H1 (cell line): Measurements from ENCODE around the gene PDSS1. TPM values are rescaled to one million over a fixed set of nuclear protein-coding genes. Genes with fewer than 3 reads are reported as not detected.

Experiments
- CTCF ChIA-PET: fragments of 300-600 bp; sonication (Branson Sonifier 250); formaldehyde crosslinking; loops from one replicate; lab custom pipeline; 2021; ENCODE audit not compliant: partially characterized antibody; lab: Charles Lee
- POLR2A ChIA-PET: fragments of 300-600 bp; sonication (Branson Sonifier 250); formaldehyde crosslinking; loops from one replicate; lab custom pipeline; 2021; ENCODE audit warnings: inconsistent platforms; ENCODE audit not compliant: partially characterized antibody; lab: Charles Lee
- DNase-seq, 2 experiments: peaks; one replicate each; pipeline versions ENCODE4 v3.0.0 to v3.0.0-alpha.2; 2010 to 2022; ENCODE audit warnings: low spot score in 2 of 2, low read depth in 1 of 2, mixed read lengths in 1 of 2
- FAIRE-seq: peaks from 2 replicates; lab custom pipeline; 2011; peaks lifted over from hg19 to GRCh38; lab: Jason Lieb, UNC
- H2AFZ ChIP-seq: 2 replicates; pipeline ENCODE4 v1.8.1; 2012; ENCODE audit warnings: low read length, inconsistent platforms
- H2AK5ac ChIP-seq: 2 replicates; pipeline ENCODE4 v1.6.1; 2013; ENCODE audit warnings: low read depth, low read length
- H2BK120ac ChIP-seq: replicated peaks from 2 replicates; pipeline ENCODE3; 2013; ENCODE audit warnings: low read depth, low read length, inconsistent platforms
- H2BK12ac ChIP-seq: 2 replicates; pipeline ENCODE4 v1.6.1; 2013; ENCODE audit warnings: low read depth, low read length
- H2BK15ac ChIP-seq: 2 replicates; pipeline ENCODE4 v1.6.1; 2013; ENCODE audit warnings: low read length
- H2BK20ac ChIP-seq: 2 replicates; pipeline ENCODE4 v1.6.1; 2013; ENCODE audit warnings: low read length
- H2BK5ac ChIP-seq: 2 replicates; pipeline ENCODE4 v1.6.1; 2013; ENCODE audit warnings: low read depth, low read length
- H3K14ac ChIP-seq: 2 replicates; pipeline ENCODE4 v1.6.1; 2013; ENCODE audit warnings: inconsistent platforms; ENCODE audit not compliant: insufficient read length
- H3K18ac ChIP-seq: 2 replicates; pipeline ENCODE4 v1.6.1; 2013; ENCODE audit warnings: low read length; ENCODE audit errors: extremely low read depth
- H3K23ac ChIP-seq: 2 replicates; pipeline ENCODE4 v1.6.1; 2013; ENCODE audit warnings: inconsistent platforms; ENCODE audit not compliant: insufficient read length
- H3K23me2 ChIP-seq: 2 replicates; pipeline ENCODE4 v1.6.1; 2013; ENCODE audit warnings: low read depth, low read length
- H3K27ac ChIP-seq: 2 replicates; pipeline ENCODE4 v1.6.1; 2011; ENCODE audit warnings: low read depth, low read length, inconsistent platforms
- H3K27me3 ChIP-seq, 4 experiments: replicated peaks in 1 of 4; 1 replicate in 1 of 4; 2 replicates in 3 of 4; pipeline versions ENCODE4 v1.6.1 to v1.8.1; 2011 to 2013; ENCODE audit warnings: low read length in 3 of 4, mild to moderate bottlenecking in 3 of 4, inconsistent platforms in 2 of 4, mixed read lengths in 2 of 4, moderate library complexity in 1 of 4; ENCODE audit not compliant: control insufficient read depth in 3 of 4, insufficient read depth in 3 of 4; ENCODE audit errors: extremely low read depth in 1 of 4
- H3K36me3 ChIP-seq, 4 experiments: 2 replicates each; pipeline versions ENCODE4 v1.6.1 to v1.8.1; 2011 to 2013; ENCODE audit warnings: mild to moderate bottlenecking in 4 of 4, low read length in 3 of 4, moderate library complexity in 2 of 4, control low read depth in 1 of 4, inconsistent platforms in 1 of 4; ENCODE audit not compliant: insufficient read depth in 4 of 4, control insufficient read depth in 2 of 4
- H3K4ac ChIP-seq: replicated peaks from 2 replicates; pipeline ENCODE3; 2013; ENCODE audit warnings: low read length, low read depth, mixed read lengths, inconsistent platforms; ENCODE audit not compliant: insufficient read length
- H3K4me1 ChIP-seq, 4 experiments: replicated peaks in 1 of 4; 1 replicate in 1 of 4; 2 replicates in 3 of 4; pipeline versions ENCODE4 v1.6.1 to v1.8.1; 2011 to 2013; ENCODE audit warnings: low read length in 3 of 4, inconsistent platforms in 2 of 4, mixed read lengths in 1 of 4; ENCODE audit not compliant: insufficient read depth in 4 of 4, control insufficient read depth in 3 of 4
- H3K4me2 ChIP-seq, 2 experiments: 2 replicates each; pipeline versions ENCODE4 v1.6.1 to v1.8.1; 2011 to 2013; ENCODE audit warnings: low read depth in 2 of 2, low read length in 2 of 2, control low read depth in 1 of 2, inconsistent platforms in 1 of 2, mild to moderate bottlenecking in 1 of 2; ENCODE audit not compliant: insufficient read depth in 1 of 2
- H3K4me3 ChIP-seq, 4 experiments: fragments of 200-600, 300-600 bp in 1 of 4; sonication (generic), shearing (Covaris generic), sonication (Bioruptor Twin) in 1 of 4; 2 replicates each; pipeline versions ENCODE4 v1.5.1 to v1.8.1; 2011 to 2016; ENCODE audit warnings: low read length in 4 of 4, low read depth in 3 of 4, control low read depth in 2 of 4, inconsistent platforms in 2 of 4, mild to moderate bottlenecking in 2 of 4, mixed read lengths in 1 of 4, moderate library complexity in 1 of 4; ENCODE audit not compliant: insufficient read depth in 2 of 4; ENCODE audit errors: extremely low read depth in 1 of 4
- H3K56ac ChIP-seq: replicated peaks from 2 replicates; pipeline ENCODE3; 2013; ENCODE audit warnings: low read depth, mild to moderate bottlenecking, mixed read lengths, low read length, inconsistent platforms; ENCODE audit not compliant: insufficient read length
- H3K79me1 ChIP-seq: 2 replicates; pipeline ENCODE4 v1.6.1; 2013; ENCODE audit warnings: low read depth, low read length, control low read depth
- H3K79me2 ChIP-seq, 2 experiments: 2 replicates each; pipeline versions ENCODE4 v1.6.1 to v1.8.1; 2012 to 2013; ENCODE audit warnings: low read length in 2 of 2, mild to moderate bottlenecking in 2 of 2, inconsistent platforms in 1 of 2; ENCODE audit not compliant: insufficient read depth in 2 of 2, control insufficient read depth in 1 of 2
- H3K9ac ChIP-seq, 4 experiments: replicated peaks in 1 of 4; 1 replicate in 1 of 4; 2 replicates in 3 of 4; pipeline versions ENCODE4 v1.6.1 to v1.8.1; 2011 to 2013; ENCODE audit warnings: low read depth in 3 of 4, low read length in 3 of 4, control low read depth in 2 of 4, mild to moderate bottlenecking in 2 of 4, moderate library complexity in 2 of 4, inconsistent platforms in 1 of 4; ENCODE audit errors: extremely low read depth in 1 of 4
- H3K9me3 ChIP-seq, 2 experiments: 2 replicates each; pipeline versions ENCODE4 v1.6.1 to v1.8.1; 2012 to 2013; ENCODE audit warnings: mild to moderate bottlenecking in 2 of 2, moderate library complexity in 2 of 2, control low read depth in 1 of 2, inconsistent platforms in 1 of 2, low read depth in 1 of 2, low read length in 1 of 2, mixed read lengths in 1 of 2; ENCODE audit not compliant: insufficient read depth in 2 of 2
- H4K20me1 ChIP-seq, 2 experiments: replicated peaks in 1 of 2; 2 replicates each; pipeline versions ENCODE3 to v1.8.1; 2011 to 2013; ENCODE audit warnings: inconsistent platforms in 2 of 2, low read length in 2 of 2, mild to moderate bottlenecking in 1 of 2; ENCODE audit not compliant: insufficient read depth in 2 of 2, control insufficient read depth in 1 of 2
- H4K5ac ChIP-seq: 2 replicates; pipeline ENCODE4 v1.6.1; 2013; ENCODE audit warnings: low read length, low read depth, mixed read lengths, inconsistent platforms; ENCODE audit not compliant: insufficient read length
- H4K8ac ChIP-seq: 2 replicates; pipeline ENCODE4 v1.8.0; 2013; ENCODE audit warnings: mild to moderate bottlenecking, moderate library complexity, low read length, inconsistent platforms; ENCODE audit not compliant: insufficient read depth; ENCODE audit errors: extremely low read depth
- H4K91ac ChIP-seq: replicated peaks from 2 replicates; pipeline ENCODE3; 2013; ENCODE audit warnings: low read length, mixed read lengths, inconsistent platforms; ENCODE audit not compliant: insufficient read length
- CBX5 ChIP-seq: fragments of 300-800, 300-1000 bp; sonication (generic); IDR thresholded peaks from 2 replicates; pipeline ENCODE4 v1.7.1; 2016; ENCODE audit warnings: antibody characterized with exemption, low read length, low read depth
- CTCF ChIP-seq, 3 experiments: IDR thresholded peaks; 1 replicate in 2 of 3; 2 replicates in 1 of 3; pipeline versions ENCODE4 v1.5.1 to v1.6.1; 2011; ENCODE audit warnings: low read length in 3 of 3, mild to moderate bottlenecking in 3 of 3, inconsistent platforms in 2 of 3, low read depth in 1 of 3, moderate library complexity in 1 of 3; ENCODE audit not compliant: insufficient read depth in 1 of 3; ENCODE audit errors: control extremely low read depth in 1 of 3
- EP300 ChIP-seq, 2 experiments: IDR thresholded peaks; 1 replicate in 1 of 2; 2 replicates in 1 of 2; pipeline ENCODE4 v1.6.1; 2011 to 2012; ENCODE audit warnings: low read depth in 2 of 2, low read length in 2 of 2, mild to moderate bottlenecking in 2 of 2, borderline replicate concordance in 1 of 2, inconsistent platforms in 1 of 2, moderate library complexity in 1 of 2
- GABPA ChIP-seq: IDR thresholded peaks from 2 replicates; pipeline ENCODE4 v1.6.1; 2011; ENCODE audit warnings: mild to moderate bottlenecking, low read length, moderate library complexity, borderline replicate concordance; ENCODE audit not compliant: insufficient read depth
- KDM4A ChIP-seq: IDR thresholded peaks from one replicate; pipeline ENCODE4 v1.7.1; 2012; ENCODE audit warnings: low read depth, mild to moderate bottlenecking, moderate library complexity, low read length, inconsistent platforms; ENCODE audit not compliant: severe bottlenecking
- POLR2AphosphoS5 ChIP-seq: IDR thresholded peaks from 2 replicates; pipeline ENCODE4 v1.6.1; 2011; ENCODE audit warnings: low read depth, low read length
- SIRT6 ChIP-seq: IDR thresholded peaks from one replicate; pipeline ENCODE4 v1.7.1; 2012; ENCODE audit warnings: low read length, inconsistent platforms
- TBP ChIP-seq: IDR thresholded peaks from 2 replicates; pipeline ENCODE4 v1.6.1; 2011; ENCODE audit warnings: low read depth, low read length, improper control_type of control experiment
- WGBS, 2 experiments: shearing (Covaris generic) in 1 of 2; methylation state at CpG; one replicate each; pipeline versions ENCODE4 v1.1.6 to v1.1.7; 2013 to 2015; ENCODE audit warnings: low lambda C conversion rate in 2 of 2, mixed read lengths in 2 of 2, inconsistent platforms in 1 of 2, low coverage in 1 of 2, missing lambda C conversion rate in 1 of 2; ENCODE audit not compliant: insufficient replicate concordance in 2 of 2, insufficient coverage in 1 of 2, insufficient read length in 1 of 2; ENCODE audit errors: extremely low coverage in 1 of 2, missing lambda C conversion rate in 1 of 2; 5-methylcytosine and 5-hydroxymethylcytosine counted together
- polyA plus RNA-seq, 7 experiments: library from polyadenylated mRNA; depleted of rRNA in 3 of 7; stranded (reverse) in 5 of 7; unstranded in 2 of 7; fragments of >200 nt in 5 of 7; fragments of 200-250 nt in 2 of 7; gene quantifications; 1 replicate in 5 of 7; 2 replicates in 1 of 7; 4 replicates in 1 of 7; pipeline versions ENCODE4 v1.2.1 to v1.2.3, GENCODE V29; 2011 to 2013; ENCODE audit warnings: missing spikeins in 2 of 7, mixed read lengths in 2 of 7
- total RNA-seq: library from RNA; stranded (reverse); fragmentation: NEBNext Ultra II Directional; extraction: Animal tissue kit (Norgen Biotek cat#: 25700); gene quantifications from 2 replicates; pipeline ENCODE4 v1.2.1, GENCODE V29; 2021
- TF ChIP-seq, protein P1 (sequence below): IDR thresholded peaks from 2 replicates; pipeline ENCODE4 v1.6.1; 2012; ENCODE audit warnings: inconsistent platforms

PDSS1 gene
- total and polyA plus RNA-seq, 2 of the 8 experiments (the other 6 are each of a cell fraction or from before 2014, with no cell fraction given), result 21.3 to 26.0 TPM

DNA sequence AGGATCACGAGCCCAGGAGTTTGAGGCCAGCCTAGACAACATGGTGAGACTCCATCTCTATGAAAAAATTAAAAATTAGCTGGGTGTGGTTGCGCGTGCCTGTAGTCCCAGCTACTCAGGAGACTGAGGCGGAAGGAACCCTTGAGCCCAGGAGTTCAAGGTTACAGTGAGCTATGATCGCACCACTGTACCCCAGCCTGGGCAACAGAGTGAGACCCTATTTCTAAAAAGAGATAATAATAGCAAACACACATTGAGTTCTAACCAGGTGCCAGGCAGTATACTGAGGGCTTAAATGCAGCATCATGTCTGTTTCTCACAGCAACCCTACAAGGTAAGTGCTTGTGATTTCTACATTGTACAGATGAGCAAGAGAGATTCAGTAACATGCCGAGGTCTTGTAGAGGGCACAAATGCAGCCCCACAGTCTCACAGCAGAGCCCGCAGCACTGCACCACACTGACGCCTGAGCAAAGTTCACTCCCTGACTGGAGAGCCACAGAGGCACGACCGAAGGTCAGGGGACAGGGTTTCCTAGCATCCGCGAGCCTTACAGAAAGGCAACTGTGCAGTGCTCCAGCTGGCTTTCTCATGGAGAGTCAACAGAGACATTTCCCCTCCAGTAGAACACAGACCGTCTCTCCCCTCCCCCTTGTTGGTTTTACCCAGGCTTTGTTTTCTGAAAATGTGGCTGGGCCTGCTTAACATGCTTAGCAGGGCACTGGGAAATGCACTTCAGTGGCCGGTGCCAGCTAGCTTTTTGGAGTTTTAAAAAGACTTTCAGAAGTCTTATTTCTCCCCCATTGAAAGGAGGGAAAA lies 36.5 kb downstream of the PDSS1 start:
- peak overlapping the region; percentile 22 to 36; a peak in 1 of 4 replicates for H3K4me2 ChIP-seq
- H3K79me1 ChIP-seq, result no peaks in the 10 kb centered on the region
- CTCF ChIA-PET, result interaction anchor here (0.6 to 3.1 kb wide), 5 partner anchors 8 to 177 kb away, joined by 3 to 25 read pairs (median 3); no protein-coding TSS in a partner anchor
- H2BK15ac ChIP-seq, result no peak overlapping the region
- FAIRE-seq, result no peak
- H2BK120ac ChIP-seq, result no peak overlapping the region
- no peak overlapping the region; a peak in 2 of 7 replicates for H3K9ac ChIP-seq
- no peak overlapping the region for H3K14ac ChIP-seq
- POLR2A ChIA-PET, result no interaction called here
- H3K9me3 ChIP-seq, result no peaks in the 10 kb centered on the region
- H3K56ac ChIP-seq, result no peak overlapping the region
- no peak overlapping the region for H3K18ac ChIP-seq
- H4K5ac ChIP-seq, result no peak overlapping the region
- no peak overlapping the region for H4K91ac ChIP-seq
- peak overlapping the region; percentile 35; the same call in 1 of the 2 replicates for H4K8ac ChIP-seq
- H3K4me1 ChIP-seq, result peaks cover 0 to 4% (median 2%) of the 10 kb centered on the region in 4 experiments; a peak in 2 of 7 replicates
- H3K4ac ChIP-seq, result no peak overlapping the region
- no peak overlapping the region for H2BK12ac ChIP-seq
- no peak overlapping the region for H3K23ac ChIP-seq
- DNase-seq, result no peak
- H3K79me2 ChIP-seq, result no peaks in the 10 kb centered on the region
- peaks cover 0 to 39% (median 26%) of the 10 kb centered on the region in 4 experiments; a peak in 5 of 8 replicates for H3K36me3 ChIP-seq
- no peak overlapping the region for H2AK5ac ChIP-seq
- H3K23me2 ChIP-seq, result no peaks in the 10 kb centered on the region
- H2BK20ac ChIP-seq, result no peak overlapping the region
- no peaks in the 10 kb centered on the region for H4K20me1 ChIP-seq
- no peak overlapping the region for H2AFZ ChIP-seq
- peak overlapping the region; percentile 26; the same call in 1 of the 2 replicates for H3K27ac ChIP-seq
- H3K4me3 ChIP-seq, result no peak overlapping the region
- H3K27me3 ChIP-seq, result no peaks in the 10 kb centered on the region
- 83% methylated on average over 14 of the region's 14 CpGs; no CpG with 5 or more reads in 1 of the 2 experiments for WGBS, 2 experiments
- no peak overlapping the region; the same call in 1 of the 2 replicates for H2BK5ac ChIP-seq
- TF ChIP-seq POLR2AphosphoS5, result no peak
- no peak for TF ChIP-seq GABPA
- TF ChIP-seq KDM4A, result no peak
- TF ChIP-seq, protein P1, sequence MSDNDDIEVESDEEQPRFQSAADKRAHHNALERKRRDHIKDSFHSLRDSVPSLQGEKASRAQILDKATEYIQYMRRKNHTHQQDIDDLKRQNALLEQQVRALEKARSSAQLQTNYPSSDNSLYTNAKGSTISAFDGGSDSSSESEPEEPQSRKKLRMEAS, result no peak
- TF ChIP-seq SIRT6, result no peak
- no peak for TF ChIP-seq CBX5
- no peak for TF ChIP-seq CTCF (IDR thresholded peaks at IDR 0.05; ENCODE audit: control extremely low read depth in 1 of 3, insufficient read depth in 1 of 3, low read depth in 1 of 3, low read length in 3 of 3)
- no peak for TF ChIP-seq EP300 (IDR thresholded peaks at IDR 0.05; ENCODE audit: borderline replicate concordance in 1 of 2, low read depth in 2 of 2, low read length in 2 of 2)
- no peak for TF ChIP-seq TBP
